ENCODE results near the gene GCK.

Gene GCK

GRCh38 chr7:44222074-44222473, 32.8 kb upstream of the GCK start:
- peak; percentile 9 for DNase-seq

- DNase-seq: no peak
Measured at GRCh38 chr7:44221231-44221791, 32.1 kb upstream of the GCK start.

- no peak for DNase-seq
Measured at GRCh38 chr7:44220358-44221112, 31.3 kb upstream of the GCK start.

- no peak for DNase-seq
Measured at GRCh38 chr7:44220046-44220357, 30.8 kb upstream of the GCK start.

- no peak for DNase-seq
Measured at GRCh38 chr7:44219371-44220045, 30.3 kb upstream of the GCK start.

- no peak for DNase-seq
Measured at GRCh38 chr7:44218418-44219201, 29.4 kb upstream of the GCK start.

- DNase-seq: no peak
Measured at GRCh38 chr7:44217852-44218402, 28.7 kb upstream of the GCK start.

- DNase-seq: no peak
Measured at GRCh38 chr7:44217223-44217714, 28.0 kb upstream of the GCK start.

- no peak for DNase-seq
Measured at GRCh38 chr7:44216521-44217222, 27.4 kb upstream of the GCK start.

GRCh38 chr7:44216019-44216418, 26.8 kb upstream of the GCK start:
- peak; percentile 85 for DNase-seq

- DNase-seq: peak; percentile 69
Measured at GRCh38 chr7:44215531-44215930, 26.3 kb upstream of the GCK start.

- DNase-seq: no peak
Measured at GRCh38 chr7:44213877-44214388, 24.7 kb upstream of the GCK start.

GRCh38 chr7:44213206-44213876, 24.1 kb upstream of the GCK start:
- no peak for DNase-seq

- DNase-seq: no peak
Measured at GRCh38 chr7:44212581-44213184, 23.4 kb upstream of the GCK start.

GRCh38 chr7:44212018-44212417, 22.8 kb upstream of the GCK start:
- DNase-seq: peak; percentile 54

- DNase-seq: no peak
Measured at GRCh38 chr7:44211126-44211675, 22.0 kb upstream of the GCK start.

- DNase-seq: no peak
Measured at GRCh38 chr7:44210107-44210506, 20.9 kb upstream of the GCK start.

- no peak for DNase-seq
Measured at GRCh38 chr7:44208085-44208484, 18.8 kb upstream of the GCK start.

- DNase-seq: no peak
Measured at GRCh38 chr7:44206008-44206407, 16.8 kb upstream of the GCK start.

- no peak for DNase-seq
Measured at GRCh38 chr7:44201813-44202212, 12.6 kb upstream of the GCK start.
